K562 (cell line): ENCODE measurements around the gene SYNCRIP. TPM values are rescaled to one million over a fixed set of nuclear protein-coding genes. Genes with fewer than 3 reads are reported as not detected.
A peak's percentile ranks its signal among the peaks of the same experiment; 100 is the strongest.

ENCODE experiments used
- ATAC-seq: fragments of 200-7000 bp; cut with Tn5 transposase; 3 replicates; pipeline ENCODE4 v1.9.1; 2020; ENCODE audit warnings: moderate library complexity
- Bru-seq: library from RNA; stranded (reverse); fragments of 400-500 nt; gene quantifications from one replicate; lab custom pipeline; 2021; lab: Mats Ljungman, UMichigan
- BruChase-seq, 2 experiments: library from RNA; stranded (reverse); fragments of 400-500 nt; gene quantifications; one replicate each; lab custom pipeline; 2021; lab: Mats Ljungman, UMichigan
- BruUV-seq: library from RNA; stranded (reverse); fragments of 400-500 nt; replicated peaks from 2 replicates; lab custom pipeline; 2021; lab: Mats Ljungman, UMichigan
- CTCF ChIA-PET: fragments of 300-600 bp; formaldehyde crosslinking; extraction: SDS; loops from one replicate; lab custom pipeline; 2021; ENCODE audit warnings: low intra/inter-chr PET ratio; lab: Yijun Ruan, JAX
- POLR2A ChIA-PET: fragments of 300-600, 350-650 bp; sonication (Branson Sonifier 250); formaldehyde crosslinking; extraction: SDS; loops from one replicate; lab custom pipeline; 2021; ENCODE audit warnings: antibody characterized with exemption, inconsistent platforms; lab: Yijun Ruan, JAX
- DNase-seq, 4 experiments: peaks; one replicate each; pipeline versions ENCODE4 v3.0.0 to v3.0.0-alpha.2; 2011 to 2018; ENCODE audit warnings: low spot score in 3 of 4, mixed read lengths in 3 of 4; ENCODE audit errors: extremely low read depth in 1 of 4
- FAIRE-seq: peaks from 2 replicates; lab custom pipeline; 2011; peaks lifted over from hg19 to GRCh38; lab: Jason Lieb, UNC
- H2AFZ ChIP-seq: 2 replicates; pipeline ENCODE4 v1.6.0; 2011; ENCODE audit warnings: low read depth, low read length, control low read depth, inconsistent platforms
- H3K27ac ChIP-seq: fragments of 200-600 bp; 3 replicates; pipeline ENCODE4 v1.8.0; 2011; ENCODE audit warnings: low read depth, mild to moderate bottlenecking, control low read depth, inconsistent platforms, low read length, moderate library complexity, mixed read lengths; ENCODE audit errors: extremely low read depth
- H3K27me3 ChIP-seq, 2 experiments: fragments of 300-600 bp in 1 of 2; 2 replicates in 1 of 2; 3 replicates in 1 of 2; pipeline versions ENCODE4 v1.6.0 to v1.8.0; 2011; ENCODE audit warnings: inconsistent platforms in 2 of 2, low read length in 2 of 2, mild to moderate bottlenecking in 1 of 2, mixed read lengths in 1 of 2, moderate library complexity in 1 of 2; ENCODE audit not compliant: control insufficient read depth in 2 of 2, insufficient read depth in 2 of 2
- H3K36me3 ChIP-seq: fragments of 300-600 bp; 3 replicates; pipeline ENCODE4 v1.8.0; 2011; ENCODE audit warnings: mild to moderate bottlenecking, low read length, inconsistent platforms; ENCODE audit not compliant: control insufficient read depth, insufficient read depth
- H3K4me1 ChIP-seq, 2 experiments: fragments of 200-600 bp in 1 of 2; replicated peaks in 1 of 2; 2 replicates in 1 of 2; 3 replicates in 1 of 2; pipeline versions ENCODE4 v1.5.1 to v1.8.0; 2011; ENCODE audit warnings: inconsistent platforms in 2 of 2, low read length in 2 of 2, mild to moderate bottlenecking in 1 of 2, mixed read lengths in 1 of 2, moderate library complexity in 1 of 2; ENCODE audit not compliant: control insufficient read depth in 2 of 2, insufficient read depth in 2 of 2
- H3K4me2 ChIP-seq: 2 replicates; pipeline ENCODE4 v1.6.1; 2011; ENCODE audit warnings: low read length, control low read depth, inconsistent platforms, mixed read lengths; ENCODE audit not compliant: insufficient read depth
- H3K4me3 ChIP-seq: fragments of 200-600 bp; sonication (generic), shearing (Covaris generic); 2 replicates; pipeline ENCODE4 v1.5.1; 2016; ENCODE audit warnings: control low read depth, inconsistent platforms
- H3K79me2 ChIP-seq: fragments of 200-600 bp; 3 replicates; pipeline ENCODE4 v1.8.0; 2011; ENCODE audit warnings: low read length, inconsistent platforms; ENCODE audit not compliant: control insufficient read depth, insufficient read depth
- H3K9ac ChIP-seq, 2 experiments: 2 replicates each; pipeline versions ENCODE4 v1.6.0 to v1.6.1; 2011; ENCODE audit warnings: low read depth in 2 of 2, low read length in 2 of 2, control low read depth in 1 of 2, inconsistent platforms in 1 of 2, mild to moderate bottlenecking in 1 of 2, mixed read lengths in 1 of 2; ENCODE audit not compliant: insufficient read depth in 1 of 2
- H3K9me1 ChIP-seq: one replicate; pipeline ENCODE4 v1.6.0; 2011; ENCODE audit warnings: inconsistent platforms, mild to moderate bottlenecking, low read length, moderate library complexity; ENCODE audit not compliant: control insufficient read depth, insufficient read depth
- H3K9me3 ChIP-seq: replicated peaks from 2 replicates; pipeline ENCODE4 v1.5.1; 2011; ENCODE audit warnings: low read depth, low read length, inconsistent platforms; ENCODE audit not compliant: control insufficient read depth, insufficient read depth
- H4K20me1 ChIP-seq: replicated peaks from 2 replicates; pipeline ENCODE4 v1.6.1; 2011; ENCODE audit warnings: low read length, inconsistent platforms, mixed read lengths; ENCODE audit not compliant: control insufficient read depth, insufficient read depth
- BRF2 ChIP-seq: IDR thresholded peaks from 3 replicates; pipeline ENCODE4 v1.6.1; 2011; ENCODE audit warnings: borderline replicate concordance, mild to moderate bottlenecking; ENCODE audit not compliant: insufficient read length, insufficient read depth
- CBFA2T2 ChIP-seq: fragments of 450-650 bp; conservative IDR thresholded peaks from 2 replicates; pipeline ENCODE4 v1.6.1; 2017; ENCODE audit warnings: mild to moderate bottlenecking
- GTF2E2 ChIP-seq: fragments of 200-800 bp; sonication (Bioruptor generic); IDR thresholded peaks from 2 replicates; pipeline ENCODE4 v1.6.1; 2016; ENCODE audit warnings: missing genetic modification characterization, missing compliant biosample characterization
- KHSRP ChIP-seq: fragments of 450-650 bp; IDR thresholded peaks from 2 replicates; pipeline ENCODE4 v1.6.1; 2017
- MECOM ChIP-seq: fragments of 250-450 bp; sonication (Bioruptor Pico); IDR thresholded peaks from 2 replicates; pipeline ENCODE4 v1.8.0; 2022; ENCODE audit warnings: inconsistent platforms
- NEUROD1 ChIP-seq: fragments of 150-350 bp; IDR thresholded peaks from 2 replicates; pipeline ENCODE4 v1.6.1; 2014; ENCODE audit warnings: borderline replicate concordance, low read length, low read depth; ENCODE audit not compliant: partially characterized antibody
- NFE2L1 ChIP-seq: fragments of 450-650 bp; IDR thresholded peaks from 2 replicates; pipeline ENCODE4 v1.6.1; 2016; ENCODE audit warnings: missing genetic modification characterization, low read depth, mild to moderate bottlenecking, missing compliant biosample characterization, moderate library complexity, borderline replicate concordance
- PCBP1 ChIP-seq: fragments of 200-400 bp; formaldehyde crosslinking; IDR thresholded peaks from 2 replicates; pipeline ENCODE4 v1.6.1; 2018; ENCODE audit warnings: mild to moderate bottlenecking, low read depth, low read length; ENCODE audit not compliant: poor library complexity, severe bottlenecking
- SMARCA4 ChIP-seq: fragments of 450-650 bp; IDR thresholded peaks from 2 replicates; pipeline ENCODE4 v1.6.1; 2016
- STAT5B ChIP-seq: fragments of 250-450 bp; sonication (Bioruptor Pico); IDR thresholded peaks from 2 replicates; pipeline ENCODE4 v1.8.0; 2021; ENCODE audit warnings: mild to moderate bottlenecking, inconsistent platforms
- TBL1XR1 ChIP-seq, 2 experiments: IDR thresholded peaks; 2 replicates each; pipeline ENCODE4 v1.6.1; 2012; ENCODE audit warnings: improper control_type of control experiment in 2 of 2, low read length in 2 of 2, mild to moderate bottlenecking in 1 of 2
- TCF7 ChIP-seq: sonication (generic); IDR thresholded peaks from 2 replicates; pipeline ENCODE4 v1.6.1; 2016; ENCODE audit warnings: antibody characterized with exemption, borderline replicate concordance
- ZC3H8 ChIP-seq: fragments of 450-650 bp; IDR thresholded peaks from 2 replicates; pipeline ENCODE4 v1.6.1; 2017
- ZNF174 ChIP-seq: fragments of 250-450 bp; sonication (Bioruptor Pico); IDR thresholded peaks from 2 replicates; pipeline ENCODE4 v1.4.0; 2020; ENCODE audit warnings: mild to moderate bottlenecking
- ZNF184 ChIP-seq: sonication (generic); formaldehyde crosslinking; IDR thresholded peaks from 2 replicates; pipeline ENCODE4 v1.5.0; 2020; ENCODE audit warnings: missing genetic modification reagents
- WGBS: fragments of 100-300 bp; shearing (Covaris generic); methylation state at CpG from one replicate; pipeline ENCODE4 v1.1.6; 2016; ENCODE audit warnings: low coverage, mixed read lengths; ENCODE audit not compliant: insufficient coverage; ENCODE audit errors: missing lambda C conversion rate; 5-methylcytosine and 5-hydroxymethylcytosine counted together
- in situ Hi-C: fragments of 300-500 bp; cut with MboI; formaldehyde crosslinking; loops from 4 replicates; pipeline ENCODE4 v1.15.0; 2018; ENCODE audit warnings: inconsistent platforms, mixed read lengths
- intact Hi-C: fragments of 100-400 bp; cut with micrococcal nuclease; formaldehyde crosslinking; loops from 2 replicates; pipeline ENCODE4 v1.14.2; 2022
- long read RNA-seq, 3 experiments: library from polyadenylated mRNA in 2 of 3; library from RNA in 1 of 3; unstranded in 2 of 3; stranded (forward) in 1 of 3; transcript quantifications; one replicate each; pipeline ENCODE4 v2.0.0, GENCODE V29; 2019 to 2022
- polyA minus RNA-seq, 3 experiments: library from RNA; depleted of rRNA, polyadenylated mRNA; stranded (reverse); fragments of >200 nt; gene quantifications; 2 replicates each; pipeline ENCODE4 v1.2.3, GENCODE V29; 2011
- polyA plus RNA-seq, 8 experiments: library from polyadenylated mRNA; depleted of rRNA in 4 of 8; stranded (reverse) in 5 of 8; unstranded in 3 of 8; fragments of >200 nt; fragmentation: Nextera tagmentation in 2 of 8; fragmentation: Illumina TruSeq in 1 of 8; extraction: Ambion mirVana in 2 of 8; extraction: Trizol in 1 of 8; gene quantifications; 2 replicates each; pipeline versions ENCODE4 v1.2.1 to v1.2.3, GENCODE V29; 2011 to 2014; ENCODE audit warnings: inconsistent platforms in 1 of 8, missing spikeins in 1 of 8
- total RNA-seq, 7 experiments: library from RNA; depleted of rRNA in 6 of 7; stranded (reverse); fragments of >200 nt in 6 of 7; fragmentation: Illumina TruSeq in 2 of 7; extraction: Trizol in 2 of 7; gene quantifications; 2 replicates each; pipeline versions ENCODE4 v1.2.1 to v1.2.3, GENCODE V29; 2011 to 2021; ENCODE audit warnings: low replicate concordance in 1 of 7

The SYNCRIP gene
- 54.8 and 178 TPM in 2 replicates for total RNA-seq (2011; cell fraction: chromatin; rRNA removed; ENCODE audit: low replicate concordance)
- total RNA-seq (2011; cell fraction: nucleolus; rRNA removed), result 19.3 and 24.5 TPM in 2 replicates
- total RNA-seq (2011; cell fraction: nucleoplasm; rRNA removed), result 46.9 and 86.5 TPM in 2 replicates
- 78.0 and 82.5 TPM in 2 replicates for total RNA-seq (2014; rRNA removed)
- total RNA-seq (2014; rRNA removed; fragmentation: Illumina TruSeq; extraction: Trizol), result 171 and 210 TPM in 2 replicates
- total RNA-seq (2015; rRNA removed; fragmentation: Illumina TruSeq; extraction: Trizol), result 149 and 155 TPM in 2 replicates
- 120 and 144 TPM in 2 replicates for total RNA-seq (2021)
- 25.7 and 46.5 TPM in 2 replicates for polyA plus RNA-seq (2011; rRNA removed)
- 5.0 and 11.6 TPM in 2 replicates for polyA plus RNA-seq (2011; cell fraction: cytosol; rRNA removed)
- polyA plus RNA-seq (2011; cell fraction: nucleus; rRNA removed), result 14.5 and 19.5 TPM in 2 replicates
- 68.7 and 116 TPM in 2 replicates for polyA plus RNA-seq (2012)
- 272 and 295 TPM in 2 replicates for polyA plus RNA-seq (2014; fragmentation: Illumina TruSeq; extraction: Trizol)
- 100 to 1,000 TPM; 124 to 140 TPM for polyA plus RNA-seq (2014; fragmentation: Nextera tagmentation; extraction: Ambion mirVana)
- polyA plus RNA-seq (2014; rRNA removed), result 71.4 and 81.9 TPM in 2 replicates
- 103 and 112 TPM in 2 replicates for polyA minus RNA-seq (2011; rRNA and poly(A)+ RNA removed)
- 28.6 and 30.7 TPM in 2 replicates for polyA minus RNA-seq (2011; cell fraction: cytosol; rRNA and poly(A)+ RNA removed)
- 33.7 and 55.8 TPM in 2 replicates for polyA minus RNA-seq (2011; cell fraction: nucleus; rRNA and poly(A)+ RNA removed)
- Bru-seq, nascent RNA, result percentile 98 among the genes with signal in this experiment
- percentile 99 among the genes with signal in this experiment for BruChase-seq, experiment 1, labeled RNA remaining after a 2-hour chase
- BruChase-seq, experiment 2, labeled RNA remaining after a 6-hour chase, result percentile 99 among the genes with signal in this experiment
- long read RNA-seq, experiment 1, full-length matches to known transcripts, result 571 of 1,203 reads
- long read RNA-seq, experiment 1, partial matches to known transcripts, result 401 of 1,203 reads
- long read RNA-seq, experiment 1, other reads (novel, unspliced or antisense), result 231 of 1,203 reads
- long read RNA-seq, experiment 2, full-length matches to known transcripts, result 53 of 234 reads
- long read RNA-seq, experiment 2, partial matches to known transcripts, result 33 of 234 reads
- long read RNA-seq, experiment 2, other reads (novel, unspliced or antisense), result 148 of 234 reads
- long read RNA-seq, experiment 3, full-length matches to known transcripts, result 34 of 268 reads
- long read RNA-seq, experiment 3, partial matches to known transcripts, result 202 of 268 reads
- long read RNA-seq, experiment 3, other reads (novel, unspliced or antisense), result 32 of 268 reads

- intact Hi-C loops (loop anchor here (1.0 to 2.0 kb wide), 2 partner anchors 35 to 50 kb away; partner anchors contain the start of gene SNX14), in situ Hi-C loops (loop anchor here (5.0 kb wide), 1 partner anchor 34 kb away; no protein-coding TSS in a partner anchor)
- DNase-seq (peak; percentile 71 to 98 (median 90)), ATAC-seq (peak; percentile 86), FAIRE-seq (peak; percentile 73)
- peaks cover 37% of the 10 kb centered on the region for H3K36me3 ChIP-seq
- no peaks in the 10 kb centered on the region for H3K27me3 ChIP-seq
- WGBS, result 0% methylated on average over 14 of the region's 76 CpGs
- H2AFZ ChIP-seq, result peak within 1 kb of the TSS; percentile 92
- H3K4me3 ChIP-seq, result peak within 1 kb of the TSS; percentile 87
- H3K79me2 ChIP-seq, result peaks cover 54% of the 10 kb centered on the region
- ChIA-PET CTCF (no interaction called here), POLR2A (interaction anchor here (0.6 to 8.1 kb wide), 13 partner anchors 8 to 1472 kb away, joined by 3 to 188 read pairs (median 4); no protein-coding TSS in a partner anchor)
- H3K9me1 ChIP-seq, result no peaks in the 10 kb centered on the region
- no TSS peak for BruUV-seq
- H3K9me3 ChIP-seq, result peaks cover 4% of the 10 kb centered on the region
- H3K27ac ChIP-seq, result peak within 1 kb of the TSS; percentile 98
- peak within 1 kb of the TSS; percentile 96 for H3K4me2 ChIP-seq
- H3K4me1 ChIP-seq, result peaks cover 13 to 19% of the 10 kb centered on the region in 2 experiments; a peak in 4 of 5 replicates
- peak within 1 kb of the TSS; percentile 98 to 100 for H3K9ac ChIP-seq
- peaks cover 19% of the 10 kb centered on the region for H4K20me1 ChIP-seq
- TF ChIP-seq NEUROD1 (peak; percentile 16), STAT5B (CRISPR knock-in tag) (no peak), ZNF184 (no peak), TBL1XR1 (IDR thresholded peaks at IDR 0.05; ENCODE audit: low read length in 2 of 2) (no peak; a peak in 1 of 4 replicates), ZNF174 (CRISPR knock-in tag) (no peak), BRF2 (no peak), NFE2L1 (no peak), SMARCA4 (peak; percentile 63; the same call in 1 of the 2 replicates), CBFA2T2 (no peak), PCBP1 (peak; percentile 99), TCF7 (no peak), KHSRP (peak; percentile 48; the same call in 1 of the 2 replicates), MECOM (no peak), GTF2E2 (tag) (no peak), ZC3H8 (no peak)
These were observed at the start of gene SYNCRIP for GRCh38 chr6:85642774-85643536. Gene SYNCRIP (minus strand): TSS chr6:85642886. CDS start chr6:85641439, 1,447 bp downstream.
